ENCODE data around the gene TBX18.

TBX18 gene

GRCh38 chr6:84776392-84776791 is 12.0 kb upstream of the TBX18 start:
- TF ChIP-seq CTCF (IDR thresholded peaks at IDR 0.05): no peak
- Histone ChIP-seq H3K36me3 (no peaks in the 10 kb centered on the region), H3K4me3 (ENCODE audit: low read depth in 1 of 2, low read length in 1 of 2) (no peak overlapping the region), H3K9me3 (no peaks in the 10 kb centered on the region), H3K27ac (no peak overlapping the region), H3K27me3 (peaks cover 70% of the 10 kb centered on the region), H3K4me1 (ENCODE audit: control insufficient read depth in 1 of 2, insufficient read depth in 1 of 2, low read depth in 1 of 2, low read length in 1 of 2) (no peaks in the 10 kb centered on the region)

- no peak for TF ChIP-seq CTCF (IDR thresholded peaks at IDR 0.05)
- Histone ChIP-seq H3K27me3 (peaks cover 76% of the 10 kb centered on the region), H3K4me1 (ENCODE audit: control insufficient read depth in 1 of 2, insufficient read depth in 1 of 2, low read depth in 1 of 2, low read length in 1 of 2) (no peaks in the 10 kb centered on the region), H3K36me3 (no peaks in the 10 kb centered on the region), H3K27ac (no peak overlapping the region), H3K9me3 (no peaks in the 10 kb centered on the region), H3K4me3 (ENCODE audit: low read depth in 1 of 2, low read length in 1 of 2) (no peak overlapping the region)
Observed at GRCh38 chr6:84775751-84776150, 11.4 kb upstream of the TBX18 start.

- Histone ChIP-seq H3K27me3 (peaks cover 84% of the 10 kb centered on the region), H3K9me3 (no peaks in the 10 kb centered on the region), H3K36me3 (no peaks in the 10 kb centered on the region), H3K4me1 (ENCODE audit: control insufficient read depth in 1 of 2, insufficient read depth in 1 of 2, low read depth in 1 of 2, low read length in 1 of 2) (no peaks in the 10 kb centered on the region), H3K27ac (no peak overlapping the region), H3K4me3 (ENCODE audit: low read depth in 1 of 2, low read length in 1 of 2) (no peak overlapping the region)
- TF ChIP-seq CTCF (IDR thresholded peaks at IDR 0.05): no peak
Observed at GRCh38 chr6:84774985-84775284, 10.5 kb upstream of the TBX18 start.

- peaks cover 90% of the 10 kb centered on the region for H3K27me3 ChIP-seq
- no peak overlapping the region for H3K27ac ChIP-seq
- no peak for TF ChIP-seq CTCF (IDR thresholded peaks at IDR 0.05)
- no peak overlapping the region for H3K4me3 ChIP-seq (ENCODE audit: low read depth in 1 of 2, low read length in 1 of 2)
- no peaks in the 10 kb centered on the region for H3K9me3 ChIP-seq
- no peaks in the 10 kb centered on the region for H3K36me3 ChIP-seq
- H3K4me1 ChIP-seq (ENCODE audit: control insufficient read depth in 1 of 2, insufficient read depth in 1 of 2, low read depth in 1 of 2, low read length in 1 of 2): no peaks in the 10 kb centered on the region
Observed at GRCh38 chr6:84774157-84774984, 10.0 kb upstream of the TBX18 start.

- no peak overlapping the region for H3K4me3 ChIP-seq (ENCODE audit: low read depth in 1 of 2, low read length in 1 of 2)
- H3K27me3 ChIP-seq: peaks cover 98% of the 10 kb centered on the region
- no peaks in the 10 kb centered on the region for H3K9me3 ChIP-seq
Observed at GRCh38 chr6:84773431-84774156, 9.2 kb upstream of the TBX18 start.

More at GRCh38 chr6:84773431-84774156, 9.2 kb upstream of the TBX18 start:
- no peaks in the 10 kb centered on the region for H3K36me3 ChIP-seq
- no peak overlapping the region for H3K27ac ChIP-seq
- no peaks in the 10 kb centered on the region for H3K4me1 ChIP-seq (ENCODE audit: control insufficient read depth in 1 of 2, insufficient read depth in 1 of 2, low read depth in 1 of 2, low read length in 1 of 2)
- TF ChIP-seq CTCF (IDR thresholded peaks at IDR 0.05): no peak

Data from neutrophil (primary cell).